H9 (cell line): ENCODE results near the gene DNAJA2. TPM values are rescaled to one million over a fixed set of nuclear protein-coding genes. Genes with fewer than 3 reads are reported as not detected.

Experiments used
- DNase-seq: peaks from one replicate; pipeline ENCODE4 v3.0.0-alpha.2; 2017
- H2AFZ ChIP-seq: one replicate; pipeline ENCODE4 v1.6.1; 2013; ENCODE audit warnings: mild to moderate bottlenecking, low read length, control low read depth, moderate library complexity
- H2AK5ac ChIP-seq: 2 replicates; pipeline ENCODE4 v1.6.1; 2013; ENCODE audit warnings: low read length, control low read depth, mixed read lengths; ENCODE audit not compliant: insufficient read length
- H2BK120ac ChIP-seq: one replicate; pipeline ENCODE4 v1.6.1; 2013; ENCODE audit warnings: low read depth, mild to moderate bottlenecking, low read length, control low read depth, inconsistent platforms; ENCODE audit not compliant: poor library complexity, severe bottlenecking
- H2BK12ac ChIP-seq: 2 replicates; pipeline ENCODE4 v1.6.1; 2013; ENCODE audit warnings: low read length, control low read depth, mixed read lengths, low read depth; ENCODE audit not compliant: insufficient read length
- H2BK15ac ChIP-seq: 2 replicates; pipeline ENCODE4 v1.6.1; 2013; ENCODE audit warnings: low read depth, low read length, control low read depth
- H2BK20ac ChIP-seq: one replicate; pipeline ENCODE4 v1.6.1; 2013; ENCODE audit warnings: low read depth, mild to moderate bottlenecking, low read length, control low read depth, inconsistent platforms; ENCODE audit not compliant: poor library complexity, severe bottlenecking
- H2BK5ac ChIP-seq: 2 replicates; pipeline ENCODE4 v1.6.1; 2013; ENCODE audit warnings: low read length, control low read depth, mixed read lengths; ENCODE audit not compliant: insufficient read length
- H3K14ac ChIP-seq: 2 replicates; pipeline ENCODE4 v1.6.1; 2013; ENCODE audit warnings: low read length, control low read depth; ENCODE audit not compliant: insufficient read depth
- H3K18ac ChIP-seq: 2 replicates; pipeline ENCODE4 v1.6.1; 2013; ENCODE audit warnings: low read depth, mild to moderate bottlenecking, mixed read lengths, low read length, control low read depth; ENCODE audit not compliant: insufficient read length
- H3K23ac ChIP-seq: 2 replicates; pipeline ENCODE4 v1.6.1; 2013; ENCODE audit warnings: low read length, control low read depth, mixed read lengths, low read depth; ENCODE audit not compliant: insufficient read length
- H3K23me2 ChIP-seq: 2 replicates; pipeline ENCODE4 v1.6.1; 2013; ENCODE audit warnings: low read depth, mild to moderate bottlenecking, mixed read lengths, low read length, control low read depth; ENCODE audit not compliant: insufficient read length, poor library complexity, severe bottlenecking
- H3K27ac ChIP-seq: 2 replicates; pipeline ENCODE4 v1.5.1; 2013; ENCODE audit warnings: low read length, control low read depth, mixed read lengths, low read depth; ENCODE audit not compliant: insufficient read length
- H3K27me3 ChIP-seq: 2 replicates; pipeline ENCODE4 v1.6.1; 2013; ENCODE audit warnings: low read length, control low read depth, inconsistent platforms; ENCODE audit not compliant: insufficient read depth
- H3K4ac ChIP-seq: 2 replicates; pipeline ENCODE4 v1.6.1; 2013; ENCODE audit warnings: low read depth, mild to moderate bottlenecking, control low read depth, inconsistent platforms, low read length, moderate library complexity
- H3K4me1 ChIP-seq: 2 replicates; pipeline ENCODE4 v1.6.1; 2013; ENCODE audit warnings: low read length, control low read depth, inconsistent platforms; ENCODE audit not compliant: insufficient read depth
- H3K4me2 ChIP-seq: 2 replicates; pipeline ENCODE4 v1.6.1; 2013; ENCODE audit warnings: low read length, control low read depth, mixed read lengths; ENCODE audit not compliant: insufficient read length, insufficient read depth
- H3K56ac ChIP-seq: 2 replicates; pipeline ENCODE4 v1.6.1; 2013; ENCODE audit warnings: low read depth, mild to moderate bottlenecking, mixed read lengths, low read length, control low read depth; ENCODE audit not compliant: insufficient read length
- H3K79me1 ChIP-seq: 2 replicates; pipeline ENCODE4 v1.6.1; 2013; ENCODE audit warnings: low read depth, mild to moderate bottlenecking, moderate library complexity, low read length, control low read depth, inconsistent platforms; ENCODE audit not compliant: insufficient read depth, poor library complexity, severe bottlenecking
- H3K79me2 ChIP-seq: 2 replicates; pipeline ENCODE4 v1.6.1; 2013; ENCODE audit warnings: low read length, control low read depth, inconsistent platforms; ENCODE audit not compliant: insufficient read depth
- H3K9ac ChIP-seq: 2 replicates; pipeline ENCODE4 v1.6.1; 2013; ENCODE audit warnings: low read length, control low read depth, mixed read lengths; ENCODE audit not compliant: insufficient read length; ENCODE audit errors: extremely low read depth
- H3K9me3 ChIP-seq: one replicate; pipeline ENCODE4 v1.6.1; 2013; ENCODE audit warnings: low read depth, low read length, inconsistent platforms; ENCODE audit not compliant: control insufficient read depth
- H3T11ph ChIP-seq: one replicate; pipeline ENCODE4 v1.6.1; 2013; ENCODE audit warnings: mild to moderate bottlenecking, low read length, control low read depth, inconsistent platforms
- H4K20me1 ChIP-seq: one replicate; pipeline ENCODE4 v1.6.1; 2013; ENCODE audit not compliant: control insufficient read depth, insufficient read length, insufficient read depth
- H4K5ac ChIP-seq: 2 replicates; pipeline ENCODE4 v1.6.1; 2013; ENCODE audit warnings: low read depth, mild to moderate bottlenecking, mixed read lengths, low read length, control low read depth; ENCODE audit not compliant: insufficient read length
- H4K8ac ChIP-seq: replicated peaks from 2 replicates; pipeline ENCODE4 v1.6.1; 2013; ENCODE audit warnings: low read length, control low read depth, mixed read lengths, low read depth; ENCODE audit not compliant: insufficient read length
- H4K91ac ChIP-seq: 2 replicates; pipeline ENCODE4 v1.6.1; 2013; ENCODE audit warnings: low read depth, mild to moderate bottlenecking, moderate library complexity, mixed read lengths, low read length, control low read depth; ENCODE audit not compliant: insufficient read length
- H3K27ac Mint-ChIP-seq, 3 experiments: 2 replicates in 2 of 3; 3 replicates in 1 of 3; pipeline ENCODE4 v1.8.0; 2020 to 2021; ENCODE audit warnings: mixed read lengths in 3 of 3, mild to moderate bottlenecking in 1 of 3, moderate library complexity in 1 of 3
- H3K27me3 Mint-ChIP-seq: 2 replicates; pipeline ENCODE4 v1.8.0; 2021; ENCODE audit warnings: low read depth, mild to moderate bottlenecking, moderate library complexity, mixed read lengths
- H3K36me3 Mint-ChIP-seq, 3 experiments: 2 replicates in 2 of 3; 3 replicates in 1 of 3; pipeline ENCODE4 v1.8.0; 2020 to 2021; ENCODE audit warnings: low read depth in 3 of 3, mixed read lengths in 3 of 3; ENCODE audit not compliant: insufficient read depth in 1 of 3
- H3K4me1 Mint-ChIP-seq, 2 experiments: 2 replicates each; pipeline ENCODE4 v1.8.0; 2020; ENCODE audit warnings: mixed read lengths in 2 of 2
- H3K4me3 Mint-ChIP-seq, 2 experiments: 2 replicates in 1 of 2; 3 replicates in 1 of 2; pipeline ENCODE4 v1.8.0; 2020 to 2021; ENCODE audit warnings: mild to moderate bottlenecking in 2 of 2, mixed read lengths in 2 of 2, moderate library complexity in 1 of 2
- H3K9me3 Mint-ChIP-seq, 2 experiments: 2 replicates in 1 of 2; 3 replicates in 1 of 2; pipeline ENCODE4 v1.8.0; 2020; ENCODE audit warnings: mild to moderate bottlenecking in 2 of 2, mixed read lengths in 2 of 2, moderate library complexity in 1 of 2
- WGBS: extraction: QIAGEN DNeasy Blood & Tissue Kit; methylation state at CpG from one replicate; pipeline ENCODE4 v1.1.7; 2013; ENCODE audit warnings: missing lambda C conversion rate, low lambda C conversion rate, mixed read lengths; ENCODE audit not compliant: insufficient read length; ENCODE audit errors: extremely low coverage; 5-methylcytosine and 5-hydroxymethylcytosine counted together
- total RNA-seq: library from RNA; stranded (reverse); gene quantifications from 2 replicates; pipeline ENCODE4 v1.2.1, GENCODE V29; 2021
- TF ChIP-seq, protein P1 (sequence below): fragments of 200-600 bp; sonication (generic); conservative IDR thresholded peaks from 3 replicates; pipeline ENCODE4 v1.8.0; 2021; ENCODE audit warnings: antibody characterized with exemption, mild to moderate bottlenecking

The DNAJA2 gene
- total RNA-seq, 1 experiment from 2014 or later = 102 TPM

DNA sequence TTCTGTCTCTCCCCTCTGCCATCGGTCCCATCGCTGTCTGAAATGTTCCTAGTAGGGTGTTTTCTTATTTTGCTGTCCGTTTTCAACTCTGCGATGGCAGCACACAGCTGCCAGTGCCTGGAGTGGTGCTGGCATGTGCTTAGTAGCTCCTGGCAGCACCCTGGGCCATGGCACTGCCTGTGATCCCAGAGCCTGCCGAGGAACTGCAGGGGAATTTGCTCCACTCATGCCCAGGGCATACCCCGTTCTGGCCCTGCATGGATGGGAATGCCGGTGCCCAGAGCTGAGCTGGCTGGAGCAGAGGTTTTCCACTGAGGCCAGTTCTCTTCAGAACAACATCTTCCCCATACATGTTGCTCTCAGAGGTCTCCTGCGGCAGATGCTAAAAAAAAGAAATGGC is 46.2 kb downstream of the DNAJA2 start:
- no peak overlapping the region for H3K27ac ChIP-seq
- H3K9ac ChIP-seq = no peak overlapping the region
- H4K20me1 ChIP-seq = no peaks in the 10 kb centered on the region
- H3K23ac ChIP-seq = no peak overlapping the region
- no peak overlapping the region for H2BK120ac ChIP-seq
- H3K27me3 ChIP-seq = no peaks in the 10 kb centered on the region
- H3K4ac ChIP-seq = no peak overlapping the region
- no peak overlapping the region for H3K4me3 Mint-ChIP-seq
- H2BK20ac ChIP-seq = no peak overlapping the region
- H3K18ac ChIP-seq = no peak overlapping the region
- H3T11ph ChIP-seq = no peak overlapping the region
- H3K27ac Mint-ChIP-seq = peak overlapping the region; percentile 14 to 48 (median 25); a peak in 2 of 7 replicates
- peaks cover 0 to 6% of the 10 kb centered on the region in 2 experiments; a peak in 3 of 4 replicates for H3K4me1 Mint-ChIP-seq
- no peak for DNase-seq
- no peaks in the 10 kb centered on the region for H3K9me3 ChIP-seq
- no peaks in the 10 kb centered on the region for H3K23me2 ChIP-seq
- no peak overlapping the region for H4K5ac ChIP-seq
- H2BK12ac ChIP-seq = no peak overlapping the region
- H3K14ac ChIP-seq = no peak overlapping the region
- no peaks in the 10 kb centered on the region for H3K79me2 ChIP-seq
- TF ChIP-seq, protein P1, sequence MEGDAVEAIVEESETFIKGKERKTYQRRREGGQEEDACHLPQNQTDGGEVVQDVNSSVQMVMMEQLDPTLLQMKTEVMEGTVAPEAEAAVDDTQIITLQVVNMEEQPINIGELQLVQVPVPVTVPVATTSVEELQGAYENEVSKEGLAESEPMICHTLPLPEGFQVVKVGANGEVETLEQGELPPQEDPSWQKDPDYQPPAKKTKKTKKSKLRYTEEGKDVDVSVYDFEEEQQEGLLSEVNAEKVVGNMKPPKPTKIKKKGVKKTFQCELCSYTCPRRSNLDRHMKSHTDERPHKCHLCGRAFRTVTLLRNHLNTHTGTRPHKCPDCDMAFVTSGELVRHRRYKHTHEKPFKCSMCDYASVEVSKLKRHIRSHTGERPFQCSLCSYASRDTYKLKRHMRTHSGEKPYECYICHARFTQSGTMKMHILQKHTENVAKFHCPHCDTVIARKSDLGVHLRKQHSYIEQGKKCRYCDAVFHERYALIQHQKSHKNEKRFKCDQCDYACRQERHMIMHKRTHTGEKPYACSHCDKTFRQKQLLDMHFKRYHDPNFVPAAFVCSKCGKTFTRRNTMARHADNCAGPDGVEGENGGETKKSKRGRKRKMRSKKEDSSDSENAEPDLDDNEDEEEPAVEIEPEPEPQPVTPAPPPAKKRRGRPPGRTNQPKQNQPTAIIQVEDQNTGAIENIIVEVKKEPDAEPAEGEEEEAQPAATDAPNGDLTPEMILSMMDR = no peak
- no peaks in the 10 kb centered on the region; the same call in 1 of the 2 replicates for H3K27me3 Mint-ChIP-seq
- H2AK5ac ChIP-seq = no peak overlapping the region
- no peak overlapping the region for H3K4me2 ChIP-seq
- H3K79me1 ChIP-seq = no peaks in the 10 kb centered on the region
- H4K91ac ChIP-seq = no peak overlapping the region
- H3K56ac ChIP-seq = no peak overlapping the region
- peaks cover 49 to 78% (median 67%) of the 10 kb centered on the region in 3 experiments for H3K36me3 Mint-ChIP-seq
- WGBS = no CpG with 5 or more reads among the region's 8 CpGs
- no peaks in the 10 kb centered on the region for H3K4me1 ChIP-seq
- H3K9me3 Mint-ChIP-seq = no peaks in the 10 kb centered on the region
- no peak overlapping the region for H4K8ac ChIP-seq
- H2BK15ac ChIP-seq = no peak overlapping the region
- H2BK5ac ChIP-seq = no peak overlapping the region
- no peak overlapping the region for H2AFZ ChIP-seq
